HG02885 (cell line): Measurements from ENCODE around the gene LRRTM4.

Source experiments
- ATAC-seq: cut with Tn5 transposase; IDR thresholded peaks from one replicate; pipeline ENCODE4 v1.9.1; 2021; ENCODE audit warnings: mild to moderate bottlenecking; ENCODE audit not compliant: unreplicated experiment, poor library complexity

LRRTM4 gene

GRCh38 chr2:77328134-77328931, 193.8 kb downstream of the LRRTM4 start:
- no peak for ATAC-seq

DNA sequence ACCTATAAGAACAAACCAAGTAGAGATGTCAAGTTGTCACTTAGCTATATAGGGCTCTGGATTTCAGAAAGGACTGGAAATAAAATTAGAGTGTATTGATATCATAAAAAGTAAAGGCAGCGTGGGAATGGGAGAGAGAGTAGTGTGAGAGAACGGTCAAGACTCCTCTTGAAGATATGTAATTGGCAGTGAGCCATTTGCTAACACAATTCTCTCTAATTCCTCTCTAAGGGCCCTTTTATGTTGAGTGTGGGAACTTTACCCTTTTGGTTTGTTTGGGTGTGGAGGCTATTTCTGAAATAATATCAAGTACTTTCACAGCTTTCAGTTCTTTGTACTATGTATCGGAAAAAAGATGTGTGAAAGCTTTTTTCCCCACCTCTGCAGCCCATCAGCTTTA, 196.8 kb downstream of the LRRTM4 start:
- no peak for ATAC-seq

DNA sequence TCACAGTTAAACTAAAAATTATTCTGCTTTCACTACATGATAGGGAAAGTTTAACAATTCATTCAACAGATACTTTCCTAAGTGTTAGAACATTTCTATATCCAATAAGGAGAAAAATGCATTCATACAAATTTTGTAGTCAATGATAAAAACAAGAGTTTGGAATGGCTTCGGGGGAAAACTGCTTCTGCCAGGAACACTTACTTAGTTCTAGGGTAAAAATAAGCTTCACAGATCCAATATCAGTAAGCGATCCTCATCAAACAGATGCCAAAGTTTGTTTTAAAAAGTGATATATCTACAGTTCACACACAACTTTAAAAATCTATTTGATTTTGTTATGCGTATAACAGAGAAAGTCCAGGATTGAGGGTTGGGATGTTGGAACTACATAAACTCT, 199.7 kb downstream of the LRRTM4 start:
- no peak for ATAC-seq

DNA sequence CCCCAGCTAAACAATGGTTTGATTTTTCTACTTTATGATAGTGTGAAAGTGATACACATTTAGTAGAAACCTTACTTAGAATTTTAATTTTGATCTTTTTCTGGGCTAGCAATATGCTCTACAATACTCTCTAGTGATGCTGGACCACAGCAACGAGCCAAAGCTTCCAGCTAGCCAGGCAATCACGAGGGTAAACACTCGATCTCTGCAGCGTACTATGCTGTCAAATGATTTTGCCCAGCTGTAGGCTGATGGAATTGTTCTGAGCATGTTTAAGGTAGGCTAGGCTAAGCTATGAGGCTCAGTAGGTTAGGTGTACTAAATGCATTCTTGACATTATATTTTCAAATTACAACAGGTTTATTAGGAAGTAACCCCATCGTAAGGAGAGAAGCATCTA, 207.5 kb downstream of the LRRTM4 start:
- ATAC-seq = no peak

- no peak for ATAC-seq
These were observed 211.8 kb downstream of the LRRTM4 start for GRCh38 chr2:77310416-77310815.

DNA sequence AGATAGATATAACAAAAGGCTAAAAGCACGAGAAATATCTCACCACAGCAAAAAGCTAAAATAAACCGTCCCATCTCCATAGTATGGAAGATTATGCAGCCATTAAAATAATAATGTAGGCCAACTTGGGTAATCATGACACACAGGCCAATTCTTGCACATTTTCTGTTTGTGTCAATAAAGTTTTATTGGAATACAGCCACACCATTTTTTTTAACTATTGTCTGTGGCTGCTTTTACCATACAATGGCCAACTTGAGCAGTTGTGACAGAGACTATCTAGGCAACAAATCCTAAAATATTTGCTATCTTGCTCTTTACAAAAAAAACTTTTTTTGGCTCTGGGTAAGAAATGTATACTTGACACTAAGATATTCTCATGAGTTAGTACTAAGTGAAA, 212.5 kb downstream of the LRRTM4 start:
- no peak for ATAC-seq

GRCh38 chr2:77301441-77301840, 220.7 kb downstream of the LRRTM4 start:
- no peak for ATAC-seq

DNA sequence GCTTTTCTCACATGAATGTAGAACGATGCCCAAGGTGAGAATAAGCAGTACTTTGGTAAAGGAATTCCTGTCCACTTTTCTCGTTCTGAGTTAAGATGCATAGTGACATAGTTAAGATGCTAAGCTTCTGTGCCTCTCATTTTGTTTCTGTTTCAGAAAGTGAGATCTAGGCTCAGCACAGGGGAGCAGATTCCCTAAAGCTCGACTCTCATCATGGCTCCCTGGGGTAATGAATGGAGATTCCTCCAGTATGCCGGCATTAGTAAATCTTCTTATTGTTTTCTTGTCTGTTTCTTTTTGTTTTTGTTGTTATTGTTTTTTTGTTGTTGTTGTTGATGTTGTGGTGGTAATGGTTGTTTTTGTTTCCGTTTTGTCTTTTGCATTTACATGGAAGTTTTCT, 225.4 kb downstream of the LRRTM4 start:
- ATAC-seq = no peak

GRCh38 chr2:77294474-77294873, 227.7 kb downstream of the LRRTM4 start:
- ATAC-seq = no peak

DNA sequence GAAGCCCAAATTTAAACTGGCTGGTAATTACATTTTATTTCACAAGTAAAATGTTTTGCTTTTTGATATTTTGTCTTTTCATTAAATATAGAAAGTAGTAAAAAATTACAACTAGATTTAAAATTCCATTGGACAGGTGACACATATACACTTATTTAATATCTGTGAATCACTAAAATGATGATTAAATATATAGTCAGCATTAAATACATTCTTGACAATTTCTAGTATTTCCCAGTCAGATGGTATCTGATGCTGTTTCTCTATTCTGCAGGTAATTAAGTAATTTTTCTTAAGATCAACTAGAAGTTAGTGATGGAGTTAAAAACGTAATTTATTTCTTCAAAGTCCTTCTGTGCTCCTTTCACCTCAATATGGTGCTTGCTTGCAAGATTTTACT, 237.8 kb downstream of the LRRTM4 start:
- no peak for ATAC-seq

- ATAC-seq = no peak
These were observed 250.9 kb downstream of the LRRTM4 start for GRCh38 chr2:77271262-77271661.

- no peak for ATAC-seq
These were observed 251.7 kb downstream of the LRRTM4 start for GRCh38 chr2:77270433-77270832.

- ATAC-seq = no peak
These were observed 253.6 kb downstream of the LRRTM4 start for GRCh38 chr2:77268626-77269025.

GRCh38 chr2:77232909-77233425, 289.2 kb downstream of the LRRTM4 start:
- no peak for ATAC-seq

DNA sequence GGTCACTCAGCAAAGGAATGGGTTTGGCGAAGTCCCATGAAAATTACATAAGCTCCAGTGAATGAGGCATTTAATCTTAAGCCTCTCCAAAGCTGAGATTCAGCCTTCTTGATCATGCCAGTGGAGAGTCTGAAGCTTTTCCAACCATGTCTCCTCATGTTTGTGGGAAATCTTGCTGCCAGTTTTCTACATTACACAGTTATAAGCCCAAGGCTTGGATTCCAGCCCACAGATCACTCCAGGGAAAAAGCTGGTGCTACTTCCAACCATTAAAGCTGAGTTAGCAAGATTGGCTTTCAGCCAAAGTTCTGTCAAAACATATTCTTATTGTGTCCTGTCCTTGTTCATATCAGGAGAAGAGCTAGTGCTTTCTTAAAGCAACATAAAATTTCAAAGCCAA, 293.8 kb downstream of the LRRTM4 start:
- no peak for ATAC-seq

DNA sequence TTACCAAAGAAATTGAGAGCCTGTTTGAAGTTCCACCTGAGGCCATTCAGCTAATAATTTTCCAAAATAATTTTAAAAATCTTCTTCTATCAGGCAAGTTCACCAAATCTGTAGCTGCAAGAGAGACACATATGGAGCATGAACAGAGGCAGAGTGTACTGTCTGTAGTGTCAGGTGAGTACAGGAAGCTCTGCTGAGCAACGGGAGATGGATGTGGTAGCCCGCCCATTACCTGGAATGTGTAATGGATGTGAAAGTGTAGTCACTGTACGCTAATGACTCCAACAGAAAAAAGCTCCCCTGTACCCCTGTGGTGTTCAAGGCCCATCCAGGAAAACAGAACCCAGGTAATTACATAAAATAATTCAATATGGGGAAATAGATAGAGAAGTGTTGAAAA, 311.5 kb downstream of the LRRTM4 start:
- ATAC-seq = no peak

DNA sequence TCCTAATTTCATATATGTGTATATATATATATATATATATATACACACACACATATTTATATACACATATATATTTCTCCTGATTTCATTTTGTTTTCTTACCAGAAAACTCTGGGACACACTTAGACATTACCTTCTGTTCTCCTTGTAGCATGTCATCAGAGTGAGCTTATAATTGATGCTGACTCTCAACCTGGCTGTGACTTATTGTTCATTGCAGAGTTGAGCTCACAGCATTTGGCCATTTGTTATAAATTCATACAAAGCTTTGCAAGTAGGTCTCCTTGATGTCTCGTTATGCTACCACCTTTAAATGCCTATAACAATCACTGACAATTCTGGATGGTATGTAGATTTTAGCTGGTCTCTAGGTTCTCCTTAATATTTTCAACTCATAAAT, 314.8 kb downstream of the LRRTM4 start:
- no peak for ATAC-seq

- ATAC-seq = no peak
These were observed 320.4 kb downstream of the LRRTM4 start for GRCh38 chr2:77201755-77202154.

- no peak for ATAC-seq
These were observed 322.8 kb downstream of the LRRTM4 start for GRCh38 chr2:77199411-77199810.

- no peak for ATAC-seq
These were observed 328.2 kb downstream of the LRRTM4 start for GRCh38 chr2:77193858-77194448.

- ATAC-seq = no peak
These were observed 329.3 kb downstream of the LRRTM4 start for GRCh38 chr2:77192811-77193289.

DNA sequence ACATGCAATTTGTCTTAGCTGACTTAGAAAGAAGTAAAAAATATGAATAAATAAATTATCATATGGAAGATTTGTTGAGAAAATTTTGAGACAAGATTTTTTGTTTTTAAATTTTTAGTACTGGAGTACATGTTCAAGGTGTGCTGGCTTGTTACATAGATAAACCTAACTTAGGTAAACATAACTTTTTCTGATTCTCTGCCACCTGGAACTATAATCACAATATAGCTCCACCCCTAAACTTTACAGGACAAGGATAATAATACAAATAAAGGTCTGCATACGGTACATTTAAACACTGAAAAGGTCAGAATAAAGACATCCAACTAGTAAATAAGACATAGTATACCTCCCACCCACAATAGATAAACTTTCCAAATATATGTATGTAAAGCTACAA, 330.5 kb downstream of the LRRTM4 start:
- ATAC-seq = no peak
